Muscle of leg (tissue), 16 donors: ENCODE results near the gene TNNT1. TPM values are rescaled to one million over a fixed set of nuclear protein-coding genes. Genes with fewer than 3 reads are reported as not detected.
A peak's percentile ranks its signal among the peaks of the same experiment; 100 is the strongest.

Experiments used
- DNase-seq: peaks from one replicate; pipeline ENCODE4 v3.0.0; 2013
- H3K27ac ChIP-seq: one replicate; pipeline ENCODE4 v1.5.1; 2013; ENCODE audit warnings: mild to moderate bottlenecking, low read length, control low read depth
- H3K27me3 ChIP-seq: one replicate; pipeline ENCODE4 v1.6.1; 2013; ENCODE audit warnings: low read length; ENCODE audit not compliant: control insufficient read depth, insufficient read depth
- H3K36me3 ChIP-seq: one replicate; pipeline ENCODE4 v1.6.1; 2013; ENCODE audit warnings: low read length; ENCODE audit not compliant: control insufficient read depth, insufficient read depth
- H3K4me1 ChIP-seq: one replicate; pipeline ENCODE4 v1.6.1; 2013; ENCODE audit warnings: low read length; ENCODE audit not compliant: control insufficient read depth, insufficient read depth
- H3K4me3 ChIP-seq: one replicate; pipeline ENCODE4 v1.5.1; 2013; ENCODE audit warnings: low read length, control low read depth
- H3K9me3 ChIP-seq: replicated peaks from 2 replicates; pipeline ENCODE4 v1.6.1; 2013; ENCODE audit warnings: low read depth, low read length; ENCODE audit not compliant: control insufficient read depth
- WGBS: methylation state at CpG from one replicate; pipeline ENCODE4 v1.1.5; 2013; ENCODE audit warnings: missing lambda C conversion rate; ENCODE audit not compliant: insufficient coverage; 5-methylcytosine and 5-hydroxymethylcytosine counted together
- long read RNA-seq, 11 donors: transcript quantifications; one replicate each; lab custom pipeline, GENCODE V29; 2026
- polyA plus RNA-seq, 8 donors: library from polyadenylated mRNA; unstranded; fragments of 120-200 nt; gene quantifications; one replicate each; pipeline versions ENCODE4 v1.2.1 to v1.2.3, GENCODE V29; 2013; ENCODE audit warnings: inconsistent platforms in 1 of 8, low replicate concordance in 1 of 8; ENCODE audit not compliant: insufficient read length in 8 of 8, insufficient read depth in 1 of 8
- total RNA-seq: library from RNA; stranded (reverse); fragments of 120-200 nt; gene quantifications from one replicate; pipeline ENCODE4 v1.2.4, GENCODE V29; 2013

TNNT1 gene, protein sequence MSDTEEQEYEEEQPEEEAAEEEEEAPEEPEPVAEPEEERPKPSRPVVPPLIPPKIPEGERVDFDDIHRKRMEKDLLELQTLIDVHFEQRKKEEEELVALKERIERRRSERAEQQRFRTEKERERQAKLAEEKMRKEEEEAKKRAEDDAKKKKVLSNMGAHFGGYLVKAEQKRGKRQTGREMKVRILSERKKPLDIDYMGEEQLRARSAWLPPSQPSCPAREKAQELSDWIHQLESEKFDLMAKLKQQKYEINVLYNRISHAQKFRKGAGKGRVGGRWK
- total RNA-seq (387 TPM), polyA plus RNA-seq (1,000 to 10,000 TPM in 2 of 8 donors, 100 to 1,000 TPM in 6; 448 to 1,171 (median 607) TPM)
- long read RNA-seq, donor 1, transcript TNNT1-217 (8 exons, 721 nt) = major isoform, 5 of 132 reads
- long read RNA-seq, donor 1, partial matches to known transcripts = 65 of 132 reads
- long read RNA-seq, donor 1, other reads (novel, unspliced or antisense) = 59 of 132 reads
- long read RNA-seq, donor 2, partial matches to known transcripts = 0 of 1 reads
- long read RNA-seq, donor 2, other reads (novel, unspliced or antisense) = 0 of 1 reads
- long read RNA-seq, donor 3, partial matches to known transcripts = 106 of 248 reads
- long read RNA-seq, donor 3, other reads (novel, unspliced or antisense) = 131 of 248 reads
- long read RNA-seq, donor 4, transcript TNNT1-214 (6 exons, 529 nt) = major isoform, 7 of 131 reads
- long read RNA-seq, donor 4, partial matches to known transcripts = 64 of 131 reads
- long read RNA-seq, donor 4, other reads (novel, unspliced or antisense) = 59 of 131 reads
- long read RNA-seq, donor 5, transcript TNNT1-217 (8 exons, 721 nt) = major isoform, 28 of 1,019 reads
- long read RNA-seq, donor 5, transcript TNNT1-214 (6 exons, 529 nt) = minor isoform, 18 of 1,019 reads
- long read RNA-seq, donor 5, partial matches to known transcripts = 495 of 1,019 reads
- long read RNA-seq, donor 5, other reads (novel, unspliced or antisense) = 473 of 1,019 reads
- long read RNA-seq, donor 6, transcript TNNT1-214 (6 exons, 529 nt) = minor isoform, 12 of 478 reads
- long read RNA-seq, donor 6, transcript TNNT1-217 (8 exons, 721 nt) = major isoform, 13 of 478 reads
- long read RNA-seq, donor 6, partial matches to known transcripts = 211 of 478 reads
- long read RNA-seq, donor 6, other reads (novel, unspliced or antisense) = 235 of 478 reads
- long read RNA-seq, donor 7, transcript TNNT1-214 (6 exons, 529 nt) = minor isoform, 19 of 611 reads
- long read RNA-seq, donor 7, transcript TNNT1-217 (8 exons, 721 nt) = major isoform, 22 of 611 reads
- long read RNA-seq, donor 7, partial matches to known transcripts = 326 of 611 reads
- long read RNA-seq, donor 7, other reads (novel, unspliced or antisense) = 241 of 611 reads
- long read RNA-seq, donor 8, partial matches to known transcripts = 18 of 50 reads
- long read RNA-seq, donor 8, other reads (novel, unspliced or antisense) = 27 of 50 reads
- long read RNA-seq, donor 9, transcript TNNT1-214 (6 exons, 529 nt) = minor isoform, 7 of 231 reads
- long read RNA-seq, donor 9, transcript TNNT1-217 (8 exons, 721 nt) = major isoform, 11 of 231 reads
- long read RNA-seq, donor 9, partial matches to known transcripts = 112 of 231 reads
- long read RNA-seq, donor 9, other reads (novel, unspliced or antisense) = 99 of 231 reads
- long read RNA-seq, donor 10, transcript TNNT1-214 (6 exons, 529 nt) = minor isoform, 6 of 262 reads
- long read RNA-seq, donor 10, transcript TNNT1-217 (8 exons, 721 nt) = major isoform, 7 of 262 reads
- long read RNA-seq, donor 10, partial matches to known transcripts = 98 of 262 reads
- long read RNA-seq, donor 10, other reads (novel, unspliced or antisense) = 150 of 262 reads
- long read RNA-seq, donor 11, transcript TNNT1-217 (8 exons, 721 nt) = major isoform, 6 of 151 reads
- long read RNA-seq, donor 11, partial matches to known transcripts = 68 of 151 reads
- long read RNA-seq, donor 11, other reads (novel, unspliced or antisense) = 74 of 151 reads

DNA sequence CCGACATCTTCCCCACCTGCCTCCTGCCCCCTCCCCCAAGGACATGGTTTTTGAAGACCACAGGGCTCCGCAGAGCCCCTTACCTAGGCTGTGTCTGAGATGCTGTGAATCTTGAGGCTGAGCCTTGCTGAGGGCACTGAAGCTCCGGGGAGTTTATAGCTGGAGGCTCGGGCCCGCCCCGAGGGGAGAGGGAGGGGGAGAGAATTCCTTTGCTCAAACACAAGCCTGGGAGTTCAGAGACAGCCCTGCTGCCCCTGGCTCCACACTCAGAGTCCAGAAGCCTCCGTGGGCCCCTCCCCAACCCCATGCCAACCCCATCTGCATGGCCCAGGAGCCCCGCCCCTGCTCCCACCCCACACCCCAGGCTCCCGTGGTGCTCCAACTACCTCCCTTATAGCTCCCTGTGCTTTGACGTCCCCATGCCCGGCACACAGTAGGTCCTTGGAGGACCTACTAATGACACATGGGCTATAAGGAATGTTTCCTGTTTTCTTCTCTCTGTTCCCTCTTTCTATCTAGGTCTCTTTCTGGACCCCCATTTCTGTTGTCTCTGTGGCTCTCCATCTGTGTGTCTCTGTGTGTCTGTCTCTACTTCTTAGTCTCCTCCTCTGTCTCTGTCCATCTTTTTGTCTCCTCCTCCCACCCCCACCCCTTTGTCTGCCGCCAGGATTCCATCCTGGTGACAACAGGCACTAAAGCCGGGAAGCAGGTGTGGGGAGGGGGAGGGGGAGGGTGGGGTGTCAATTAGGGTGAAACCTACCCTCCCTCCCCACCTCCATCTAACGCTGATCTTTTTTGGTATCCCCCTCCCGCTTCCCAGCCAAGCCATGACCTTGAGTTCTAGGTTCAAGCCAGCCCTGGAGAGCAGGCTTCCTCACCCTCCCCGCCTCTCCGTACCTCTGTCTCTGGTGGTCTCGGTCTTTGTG lies at the start of gene TNNT1:
Gene TNNT1, minus strand, starts transcription at position 129 of the 926 bp plus-strand sequence. CDS start 2,049 bp downstream, outside the sequence.
- Histone ChIP-seq H3K4me3 (peak within 1 kb of the TSS; percentile 38), H3K36me3 (peaks cover 8% of the 10 kb centered on the region), H3K9me3 (no peaks in the 10 kb centered on the region), H3K27me3 (peaks cover 46% of the 10 kb centered on the region), H3K27ac (peak within 1 kb of the TSS; percentile 74), H3K4me1 (peaks cover 36% of the 10 kb centered on the region)
- WGBS = 7% methylated on average over 8 of the region's 18 CpGs
- peak; percentile 70 for DNase-seq

DNA sequence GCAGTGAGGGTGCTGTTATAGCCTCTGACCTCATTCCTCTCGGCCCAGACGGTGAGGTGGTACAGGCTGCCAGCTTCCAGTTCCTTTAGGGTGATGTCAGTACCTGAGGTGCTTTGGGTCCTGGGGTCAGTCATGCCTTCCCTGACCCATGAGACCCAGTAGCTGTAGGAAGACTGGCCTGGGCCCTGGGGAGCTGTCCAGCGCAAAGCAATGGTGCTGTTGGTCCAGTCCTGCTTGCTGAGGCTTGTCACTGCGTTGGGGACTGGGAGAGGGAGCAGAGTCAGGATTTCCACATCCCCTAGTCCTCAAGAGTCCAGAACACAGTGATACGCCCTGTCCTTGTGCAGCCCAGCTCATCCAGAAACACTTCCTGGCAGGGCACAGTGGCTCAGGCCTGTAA lies 49.6 kb upstream of the TNNT1 start:
- Histone ChIP-seq H3K4me1 (no peaks in the 10 kb centered on the region), H3K27me3 (peaks cover 3% of the 10 kb centered on the region), H3K36me3 (no peaks in the 10 kb centered on the region), H3K9me3 (no peaks in the 10 kb centered on the region), H3K4me3 (no peak overlapping the region), H3K27ac (no peak overlapping the region)
- no peak for DNase-seq
- 60% methylated on average over 4 of the region's 5 CpGs for WGBS

DNA sequence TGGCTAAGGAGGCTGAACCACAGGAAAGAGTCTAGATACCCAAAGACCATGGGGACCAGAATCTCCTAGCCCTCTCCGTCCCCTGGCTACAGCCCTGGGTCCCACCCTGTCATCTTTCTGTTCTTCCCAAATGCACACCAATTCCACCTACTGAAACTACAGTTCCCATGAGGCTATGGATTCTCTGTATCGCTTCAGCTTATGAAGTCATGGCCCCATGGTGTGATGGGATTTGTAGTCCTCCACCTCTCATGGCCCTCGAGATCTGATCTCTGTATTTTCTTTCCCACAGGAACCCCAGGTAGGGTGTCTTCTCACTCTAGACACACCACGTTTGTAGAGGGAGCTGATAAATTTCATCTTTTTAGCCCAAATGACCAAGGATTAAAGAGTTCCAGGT lies 48.5 kb upstream of the TNNT1 start:
- Histone ChIP-seq H3K9me3 (no peaks in the 10 kb centered on the region), H3K27ac (no peak overlapping the region), H3K36me3 (no peaks in the 10 kb centered on the region), H3K27me3 (peaks cover 6% of the 10 kb centered on the region), H3K4me3 (no peak overlapping the region), H3K4me1 (no peaks in the 10 kb centered on the region)
- WGBS = no CpG with 5 or more reads among the region's 4 CpGs
- DNase-seq = no peak

DNA sequence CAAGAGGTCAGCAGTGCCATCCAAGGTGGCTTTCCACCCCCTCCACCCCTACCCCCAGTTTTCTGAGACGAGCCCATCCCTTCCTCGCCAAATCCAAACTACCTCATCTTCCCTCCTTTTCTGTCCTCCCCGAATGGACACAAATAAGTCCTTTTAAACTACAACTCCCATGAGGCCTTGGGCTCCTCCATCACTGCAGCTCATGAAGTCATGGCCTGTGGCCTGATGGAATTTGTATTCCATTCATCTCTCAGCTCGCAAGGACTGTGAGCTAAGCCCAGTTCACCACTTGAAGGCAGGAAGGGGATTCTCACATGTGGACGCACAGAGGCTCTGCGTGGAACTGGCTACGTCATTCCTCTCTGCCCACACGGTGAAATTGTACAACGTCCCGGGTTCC lies 47.8 kb upstream of the TNNT1 start:
- Histone ChIP-seq H3K27me3 (peaks cover 6% of the 10 kb centered on the region), H3K4me3 (no peak overlapping the region), H3K36me3 (no peaks in the 10 kb centered on the region), H3K9me3 (no peaks in the 10 kb centered on the region), H3K4me1 (no peaks in the 10 kb centered on the region), H3K27ac (no peak overlapping the region)
- DNase-seq = no peak
- 80% methylated on average over 10 of the region's 10 CpGs for WGBS

DNA sequence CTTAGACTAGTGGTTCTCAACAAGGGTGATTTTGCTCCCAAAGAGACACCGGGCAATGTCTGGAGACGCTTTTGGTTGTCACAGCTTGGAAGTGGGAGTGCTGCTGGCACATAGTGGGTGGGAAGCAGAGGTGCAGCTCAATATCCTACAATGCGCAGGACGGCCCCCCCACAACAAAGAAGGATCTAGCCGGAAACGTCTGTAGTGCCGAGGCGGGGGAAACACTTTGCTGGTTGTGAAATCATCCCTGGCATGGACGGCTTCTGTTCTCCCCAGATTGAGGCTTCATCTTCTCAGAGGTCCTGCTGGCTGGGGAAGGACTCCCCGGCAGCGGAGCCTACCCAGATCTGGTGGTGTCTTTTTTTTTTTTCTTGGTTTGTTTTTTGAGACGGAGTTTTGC lies 44.5 kb upstream of the TNNT1 start:
- no peak overlapping the region for H3K4me3 ChIP-seq
- 81% methylated on average over 5 of the region's 12 CpGs for WGBS
- no peak overlapping the region for H3K27ac ChIP-seq
- peaks cover 4% of the 10 kb centered on the region for H3K27me3 ChIP-seq
- DNase-seq = no peak
- no peaks in the 10 kb centered on the region for H3K4me1 ChIP-seq
- H3K36me3 ChIP-seq = no peaks in the 10 kb centered on the region
- H3K9me3 ChIP-seq = no peaks in the 10 kb centered on the region

DNA sequence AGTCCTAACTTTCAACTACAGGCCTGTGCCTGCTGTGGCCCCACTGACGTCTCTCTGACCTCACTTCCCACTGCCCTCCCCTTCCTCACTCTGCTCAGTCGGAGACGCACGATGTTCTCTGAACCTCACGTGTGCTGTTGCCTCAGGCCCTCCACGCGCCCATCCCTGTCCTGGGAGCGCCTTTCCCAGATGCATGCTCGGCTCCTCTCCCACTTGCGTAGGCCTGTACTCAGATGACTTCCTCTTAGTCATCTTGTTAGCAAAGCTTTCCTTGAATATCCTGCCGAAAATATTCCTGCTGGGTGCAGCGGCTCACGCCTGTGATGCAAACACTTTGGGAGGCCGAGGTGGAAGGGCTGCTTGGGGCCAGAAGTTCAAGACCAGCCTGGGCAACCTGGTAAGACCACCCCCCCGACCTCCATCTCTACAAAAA lies 40.4 kb upstream of the TNNT1 start:
- Histone ChIP-seq H3K36me3 (no peaks in the 10 kb centered on the region), H3K4me3 (no peak overlapping the region), H3K27ac (no peak overlapping the region), H3K4me1 (no peaks in the 10 kb centered on the region), H3K9me3 (no peaks in the 10 kb centered on the region), H3K27me3 (peaks cover 6% of the 10 kb centered on the region)
- peak; percentile 45 for DNase-seq
- WGBS = 45% methylated on average over 13 of the region's 15 CpGs

DNA sequence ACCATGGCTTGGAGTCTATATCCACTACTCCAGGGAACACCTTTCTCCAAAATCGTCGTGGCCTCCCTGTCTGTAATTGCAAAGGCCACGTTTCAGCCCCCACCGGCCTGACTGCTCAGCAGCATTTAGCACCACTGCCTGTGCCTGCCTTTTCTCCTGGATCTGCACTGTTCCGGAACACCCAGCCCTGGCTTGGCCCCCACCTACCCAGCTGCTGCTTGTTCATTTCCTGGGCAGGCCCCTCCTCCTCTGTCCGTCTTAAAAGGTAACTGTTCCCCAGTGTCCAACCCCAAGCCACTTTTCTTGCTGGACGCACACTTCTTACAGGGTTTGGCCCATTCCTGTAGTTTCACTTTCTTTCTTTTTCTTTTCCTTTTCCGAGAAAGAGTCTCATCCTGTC lies 39.6 kb upstream of the TNNT1 start:
- 43% methylated on average over 6 of the region's 8 CpGs for WGBS
- DNase-seq = no peak

DNA sequence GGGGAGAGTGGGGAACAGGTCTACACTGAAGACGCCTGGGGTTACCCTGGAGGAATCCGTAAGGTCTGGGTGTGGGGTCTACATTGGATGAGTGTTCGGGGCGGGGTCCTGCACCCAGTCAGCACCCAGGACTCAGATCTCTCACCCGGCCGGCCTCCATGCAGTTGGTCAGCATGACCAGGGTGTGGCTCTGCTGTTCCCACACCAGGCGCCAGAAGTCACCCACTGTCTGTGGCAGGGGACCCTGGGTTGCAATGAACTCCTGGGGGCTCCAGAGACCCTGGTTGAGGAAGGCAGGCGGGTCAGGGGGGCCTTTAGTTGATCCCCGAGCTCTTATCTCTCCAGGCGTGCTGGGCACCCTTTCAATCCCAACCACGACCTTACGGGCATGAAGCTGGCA lies 37.1 kb upstream of the TNNT1 start:
- H3K4me1 ChIP-seq = no peaks in the 10 kb centered on the region
- no peaks in the 10 kb centered on the region for H3K36me3 ChIP-seq
- no peak overlapping the region for H3K4me3 ChIP-seq
- H3K27me3 ChIP-seq = peaks cover 19% of the 10 kb centered on the region
- WGBS = 84% methylated on average over 10 of the region's 12 CpGs
- no peaks in the 10 kb centered on the region for H3K9me3 ChIP-seq
- no peak overlapping the region for H3K27ac ChIP-seq
- no peak for DNase-seq

More for the DNA sequence above, 39.6 kb upstream of the TNNT1 start:
- H3K36me3 ChIP-seq = no peaks in the 10 kb centered on the region
- H3K27me3 ChIP-seq = peaks cover 9% of the 10 kb centered on the region
- H3K9me3 ChIP-seq = no peaks in the 10 kb centered on the region
- H3K4me3 ChIP-seq = no peak overlapping the region
- H3K27ac ChIP-seq = no peak overlapping the region
- no peaks in the 10 kb centered on the region for H3K4me1 ChIP-seq
